Measurements from ENCODE around the gene PLXNA1. TPM values are rescaled to one million over a fixed set of nuclear protein-coding genes. Genes with fewer than 3 reads are reported as not detected.

The PLXNA1 gene
- polyA plus RNA-seq, 1 donor from 2014 or later, result 65.6 TPM

GRCh38 chr3:126954141-126954842, 28.6 kb upstream of the PLXNA1 start:
- no peaks in the 10 kb centered on the region for H3K27me3 ChIP-seq (ENCODE audit: insufficient read depth, low read depth, low read length)
- TF ChIP-seq REST (IDR thresholded peaks at IDR 0.05; ENCODE audit: borderline replicate concordance) (no peak), TAF1 (IDR thresholded peaks at IDR 0.05; ENCODE audit: low read depth) (no peak), CTCF (IDR thresholded peaks at IDR 0.05; ENCODE audit: poor library complexity, severe bottlenecking) (no peak), SMC3 (conservative IDR thresholded peaks at IDR 0.05; ENCODE audit: poor library complexity) (no peak), MXI1 (conservative IDR thresholded peaks at IDR 0.05; ENCODE audit: poor library complexity, severe bottlenecking) (no peak), EP300 (conservative IDR thresholded peaks at IDR 0.05; ENCODE audit: poor library complexity, severe bottlenecking) (no peak), EZH2 (IDR thresholded peaks at IDR 0.05; ENCODE audit: borderline replicate concordance, insufficient read depth, low read length, poor library complexity, severe bottlenecking) (no peak), RAD21 (conservative IDR thresholded peaks at IDR 0.05) (no peak), POLR2AphosphoS5 (IDR thresholded peaks at IDR 0.05) (no peak)
- H3K9me2 ChIP-seq (ENCODE audit: insufficient read depth, low read length), result no peaks in the 10 kb centered on the region
- H3K27ac ChIP-seq (ENCODE audit: low read length), result no peak overlapping the region
- H3K79me2 ChIP-seq (replicated peaks; ENCODE audit: insufficient read depth, low read length), result no peaks in the 10 kb centered on the region
- H3K4me3 ChIP-seq (ENCODE audit: low read length), result no peak overlapping the region
- H3K9ac ChIP-seq (ENCODE audit: low read length), result no peak overlapping the region
- no peaks in the 10 kb centered on the region for H3K9me3 ChIP-seq (ENCODE audit: low read length)
- H3F3A ChIP-seq (ENCODE audit: insufficient read depth, low read length, poor library complexity, severe bottlenecking), result no peaks in the 10 kb centered on the region
- no peaks in the 10 kb centered on the region for H3K36me3 ChIP-seq (ENCODE audit: insufficient read depth, low read length)
- no peaks in the 10 kb centered on the region for H4K20me1 ChIP-seq (ENCODE audit: insufficient read depth)
- no peak overlapping the region for H3K4me2 ChIP-seq (ENCODE audit: low read length)
- H2AFZ ChIP-seq (ENCODE audit: low read depth, low read length), result no peak overlapping the region

- Histone ChIP-seq H3K79me2 (replicated peaks; ENCODE audit: insufficient read depth, low read length) (no peaks in the 10 kb centered on the region), H3K4me2 (ENCODE audit: low read length) (no peak overlapping the region), H3K27me3 (ENCODE audit: insufficient read depth, low read depth, low read length) (no peaks in the 10 kb centered on the region), H2AFZ (ENCODE audit: low read depth, low read length) (no peak overlapping the region), H3K27ac (ENCODE audit: low read length) (no peak overlapping the region), H3K36me3 (ENCODE audit: insufficient read depth, low read length) (no peaks in the 10 kb centered on the region), H3F3A (ENCODE audit: insufficient read depth, low read length, poor library complexity, severe bottlenecking) (no peaks in the 10 kb centered on the region), H3K4me3 (ENCODE audit: low read length) (no peak overlapping the region), H3K9me3 (ENCODE audit: low read length) (no peaks in the 10 kb centered on the region), H3K9ac (ENCODE audit: low read length) (no peak overlapping the region), H4K20me1 (ENCODE audit: insufficient read depth) (no peaks in the 10 kb centered on the region), H3K9me2 (ENCODE audit: insufficient read depth, low read length) (no peaks in the 10 kb centered on the region)
- TF ChIP-seq CTCF (IDR thresholded peaks at IDR 0.05; ENCODE audit: poor library complexity, severe bottlenecking) (no peak), MXI1 (conservative IDR thresholded peaks at IDR 0.05; ENCODE audit: poor library complexity, severe bottlenecking) (no peak), RAD21 (conservative IDR thresholded peaks at IDR 0.05) (no peak), TAF1 (IDR thresholded peaks at IDR 0.05; ENCODE audit: low read depth) (no peak), EP300 (conservative IDR thresholded peaks at IDR 0.05; ENCODE audit: poor library complexity, severe bottlenecking) (no peak), EZH2 (IDR thresholded peaks at IDR 0.05; ENCODE audit: borderline replicate concordance, insufficient read depth, low read length, poor library complexity, severe bottlenecking) (no peak), REST (IDR thresholded peaks at IDR 0.05; ENCODE audit: borderline replicate concordance) (no peak), SMC3 (conservative IDR thresholded peaks at IDR 0.05; ENCODE audit: poor library complexity) (no peak), POLR2AphosphoS5 (IDR thresholded peaks at IDR 0.05) (no peak)
Observed at GRCh38 chr3:126955004-126955790, 27.7 kb upstream of the PLXNA1 start.
